Lower lobe of right lung (tissue), 2 donors: ENCODE results near the gene RRP8. TPM values are rescaled to one million over a fixed set of nuclear protein-coding genes. Genes with fewer than 3 reads are reported as not detected.

ENCODE experiments used
- ATAC-seq, 2 donors: fragments of 200-7000 bp; cut with Tn5 transposase; one replicate each; pipeline ENCODE4 v1.9.1; 2020 to 2022; ENCODE audit warnings: mild to moderate bottlenecking in 2 of 2, moderate library complexity in 2 of 2
- DNase-seq: peaks from one replicate; pipeline ENCODE4 v3.0.0-alpha.2; 2020
- H3K27ac ChIP-seq: fragments of 200-600 bp; one replicate; pipeline ENCODE4 v1.8.0; 2022
- H3K27me3 ChIP-seq: fragments of 200-600 bp; one replicate; pipeline ENCODE4 v1.8.0; 2022; ENCODE audit warnings: low read depth
- H3K36me3 ChIP-seq: fragments of 200-600 bp; one replicate; pipeline ENCODE4 v1.8.0; 2022; ENCODE audit warnings: mild to moderate bottlenecking
- H3K4me1 ChIP-seq: fragments of 200-600 bp; one replicate; pipeline ENCODE4 v1.8.0; 2022
- H3K4me3 ChIP-seq: fragments of 200-600 bp; one replicate; pipeline ENCODE4 v1.8.0; 2022; ENCODE audit warnings: mild to moderate bottlenecking
- H3K9me3 ChIP-seq: fragments of 200-600 bp; one replicate; pipeline ENCODE4 v1.8.0; 2022
- CTCF ChIP-seq: fragments of 200-600 bp; IDR thresholded peaks from one replicate; pipeline ENCODE4 v1.8.0; 2022; ENCODE audit warnings: antibody characterized with exemption, mild to moderate bottlenecking
- intact Hi-C: fragments of 100-400 bp; cut with DNase I; formaldehyde crosslinking; loops from one replicate; pipeline ENCODE4 v1.11.0; 2022
- total RNA-seq: library from RNA; stranded (reverse); fragmentation: NEBNext Ultra II Directional; extraction: Animal tissue kit (Norgen Biotek cat#: 25700); gene quantifications from one replicate; pipeline ENCODE4 v1.2.1, GENCODE V29; 2021
- donor health status: DM: no; HTN: yes; CAD: no; lungs with severe emphysema.

Gene RRP8
- total RNA-seq, 1 donor from 2014 or later = 16.5 TPM

- peak overlapping the region; percentile 81 for H3K4me3 ChIP-seq
Measured at GRCh38 chr11:6610591-6610990, 7.2 kb upstream of the RRP8 start.

GRCh38 chr11:6609502-6610015 lies 6.1 kb upstream of the RRP8 start:
- intact Hi-C loops = no loop called here

More at GRCh38 chr11:6610591-6610990, 7.2 kb upstream of the RRP8 start:
- Histone ChIP-seq H3K9me3 (no peaks in the 10 kb centered on the region), H3K27me3 (no peaks in the 10 kb centered on the region), H3K27ac (peak overlapping the region; percentile 97), H3K36me3 (peaks cover 60% of the 10 kb centered on the region), H3K4me1 (peaks cover 58% of the 10 kb centered on the region)
- ATAC-seq = no peak
- peak; percentile 46 for DNase-seq
- intact Hi-C loops = no loop called here
- TF ChIP-seq CTCF = no peak

GRCh38 chr11:6608726-6609501 lies 5.5 kb upstream of the RRP8 start:
- no peak overlapping the region for H3K4me3 ChIP-seq
- DNase-seq = no peak
- ATAC-seq = no peak
- no peaks in the 10 kb centered on the region for H3K9me3 ChIP-seq
- no peak overlapping the region for H3K27ac ChIP-seq
- intact Hi-C loops = no loop called here
- H3K4me1 ChIP-seq = peaks cover 69% of the 10 kb centered on the region
- peaks cover 43% of the 10 kb centered on the region for H3K36me3 ChIP-seq
- no peak for TF ChIP-seq CTCF
- H3K27me3 ChIP-seq = no peaks in the 10 kb centered on the region

More at GRCh38 chr11:6609502-6610015, 6.1 kb upstream of the RRP8 start:
- no peak for TF ChIP-seq CTCF
- Histone ChIP-seq H3K27me3 (no peaks in the 10 kb centered on the region), H3K9me3 (no peaks in the 10 kb centered on the region), H3K4me3 (no peak overlapping the region), H3K36me3 (peaks cover 50% of the 10 kb centered on the region), H3K27ac (no peak overlapping the region), H3K4me1 (peaks cover 68% of the 10 kb centered on the region)
- ATAC-seq = no peak
- no peak for DNase-seq

- ATAC-seq = no peak
- peaks cover 63% of the 10 kb centered on the region for H3K4me1 ChIP-seq
- no peak for DNase-seq
- H3K36me3 ChIP-seq = peaks cover 40% of the 10 kb centered on the region
- H3K27ac ChIP-seq = peak overlapping the region; percentile 56
- H3K4me3 ChIP-seq = no peak overlapping the region
- no peaks in the 10 kb centered on the region for H3K27me3 ChIP-seq
- intact Hi-C loops = no loop called here
- no peak for TF ChIP-seq CTCF
- no peaks in the 10 kb centered on the region for H3K9me3 ChIP-seq
Measured at GRCh38 chr11:6608011-6608410, 4.6 kb upstream of the RRP8 start.

- intact Hi-C loops = no loop called here
- peak overlapping the region; percentile 56 for H3K27ac ChIP-seq
- TF ChIP-seq CTCF = no peak
- ATAC-seq (no peak), DNase-seq (no peak)
- peak overlapping the region; percentile 86 for H3K4me3 ChIP-seq
- H3K9me3 ChIP-seq = no peaks in the 10 kb centered on the region
- no peaks in the 10 kb centered on the region for H3K27me3 ChIP-seq
- H3K4me1 ChIP-seq = peaks cover 65% of the 10 kb centered on the region
- H3K36me3 ChIP-seq = peaks cover 40% of the 10 kb centered on the region
Measured at GRCh38 chr11:6607190-6607795, 3.9 kb upstream of the RRP8 start.
